GM18861 (cell line): ENCODE measurements around the gene ZHX3.

Experiments used
- ATAC-seq: cut with Tn5 transposase; IDR thresholded peaks from one replicate; pipeline ENCODE4 v1.9.1; 2021; ENCODE audit not compliant: unreplicated experiment

The ZHX3 gene

DNA sequence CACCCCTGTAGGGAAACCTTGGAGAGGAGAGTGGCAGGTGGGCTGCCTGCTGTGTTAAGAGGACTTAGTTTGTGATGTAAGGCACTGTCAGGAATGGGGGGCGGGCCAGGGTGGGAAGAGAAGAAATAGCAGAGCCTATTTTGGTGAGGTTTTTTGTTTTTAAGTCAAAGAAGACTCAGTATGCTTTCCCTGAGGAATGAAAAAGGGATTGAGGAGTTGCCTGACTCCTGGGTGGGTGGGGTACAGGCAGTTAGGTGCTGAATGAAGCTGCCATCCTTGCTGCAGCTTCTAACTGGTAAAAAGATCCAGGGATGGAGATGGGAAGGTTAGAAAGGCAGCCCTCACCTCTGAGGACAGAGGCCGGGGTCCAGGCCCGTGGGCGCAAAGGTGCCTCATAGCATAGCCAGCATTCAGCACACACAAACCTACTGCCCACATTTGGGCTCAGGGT lies 142.3 kb downstream of the ZHX3 start:
- ATAC-seq, result no peak

DNA sequence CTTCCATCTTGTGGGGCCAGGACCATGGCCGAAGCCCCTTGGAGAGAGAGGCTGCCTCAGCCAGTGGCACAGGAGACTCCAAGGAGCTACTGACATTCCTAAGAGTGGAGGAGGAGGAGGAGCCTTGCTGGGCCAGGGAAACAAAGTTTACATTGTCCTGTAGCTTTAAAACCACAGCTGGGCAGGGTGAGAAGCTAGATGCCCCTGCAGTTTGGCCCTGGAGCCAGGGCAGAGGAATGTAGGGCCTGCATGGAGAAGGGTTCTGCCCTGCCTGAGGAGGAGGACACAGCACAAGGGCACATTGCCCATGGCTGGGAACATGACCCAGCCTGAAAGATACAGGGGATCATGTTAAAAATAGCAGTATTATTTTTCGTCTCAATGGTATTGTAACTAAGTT lies 142.7 kb downstream of the ZHX3 start:
- ATAC-seq, result no peak

DNA sequence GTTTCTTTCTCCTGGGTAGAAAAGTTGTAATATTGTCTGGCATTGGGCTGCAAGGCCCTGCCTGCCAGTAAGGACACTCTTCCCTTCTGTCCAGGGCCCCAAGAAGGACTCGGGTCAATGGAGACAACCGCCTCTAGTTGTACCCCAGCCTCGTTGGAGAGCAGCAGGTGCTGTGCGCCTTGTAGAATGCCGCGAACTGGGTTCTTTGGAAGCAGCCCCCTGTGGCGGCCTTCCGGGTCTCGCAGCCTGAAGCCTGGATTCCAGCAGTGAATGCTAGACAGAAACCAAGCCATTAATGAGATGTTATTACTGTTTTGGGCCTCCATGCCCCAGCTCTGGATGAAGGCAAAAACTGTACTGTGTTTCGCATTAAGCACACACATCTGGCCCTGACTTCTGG lies 143.2 kb downstream of the ZHX3 start:
- no peak for ATAC-seq

- ATAC-seq, result no peak
These were observed 143.7 kb downstream of the ZHX3 start for GRCh38 chr20:41173791-41174341.

GRCh38 chr20:41173161-41173721 lies 144.3 kb downstream of the ZHX3 start:
- no peak for ATAC-seq

GRCh38 chr20:41172296-41173140 lies 145.0 kb downstream of the ZHX3 start:
- no peak for ATAC-seq

GRCh38 chr20:41171736-41172295 lies 145.7 kb downstream of the ZHX3 start:
- ATAC-seq, result no peak

DNA sequence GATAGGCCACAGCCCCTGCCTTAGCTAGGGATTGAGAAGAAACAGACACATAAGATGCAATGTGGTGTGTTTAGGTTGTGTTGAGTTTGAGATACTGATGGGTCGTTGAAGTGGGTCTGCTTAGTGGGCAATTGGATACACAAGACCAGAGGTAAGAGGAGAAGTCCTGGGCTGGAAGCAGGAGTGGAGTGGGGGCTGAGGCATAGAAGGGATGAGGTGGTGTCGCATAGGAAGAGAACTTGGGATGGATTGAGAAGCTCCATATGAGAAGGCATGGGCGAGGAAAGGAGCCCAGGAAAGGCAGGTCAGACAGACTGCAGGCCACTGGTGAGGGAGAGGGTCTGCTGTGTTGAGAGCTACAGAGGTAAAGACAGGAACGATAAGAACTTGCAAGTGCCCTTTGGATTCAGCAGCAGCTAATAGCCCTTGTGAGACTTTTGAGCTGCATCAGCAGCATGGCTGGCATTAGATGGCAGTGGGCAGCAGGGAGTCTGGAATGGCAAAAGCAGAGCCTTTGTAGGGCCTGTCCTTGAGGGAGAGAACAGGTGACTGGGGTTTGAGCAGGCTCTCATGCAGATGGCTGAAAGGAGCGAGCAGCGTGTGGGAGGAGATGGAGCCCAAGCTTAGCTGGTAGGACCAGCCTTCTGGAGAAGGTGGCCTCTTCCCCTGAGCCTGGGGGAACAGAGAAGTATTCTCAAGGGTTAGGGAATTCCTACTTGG lies 147.0 kb downstream of the ZHX3 start:
- ATAC-seq, result no peak

- no peak for ATAC-seq
These were observed 147.7 kb downstream of the ZHX3 start for GRCh38 chr20:41169791-41170351.

GRCh38 chr20:41169162-41169690 lies 148.3 kb downstream of the ZHX3 start:
- ATAC-seq, result no peak

DNA sequence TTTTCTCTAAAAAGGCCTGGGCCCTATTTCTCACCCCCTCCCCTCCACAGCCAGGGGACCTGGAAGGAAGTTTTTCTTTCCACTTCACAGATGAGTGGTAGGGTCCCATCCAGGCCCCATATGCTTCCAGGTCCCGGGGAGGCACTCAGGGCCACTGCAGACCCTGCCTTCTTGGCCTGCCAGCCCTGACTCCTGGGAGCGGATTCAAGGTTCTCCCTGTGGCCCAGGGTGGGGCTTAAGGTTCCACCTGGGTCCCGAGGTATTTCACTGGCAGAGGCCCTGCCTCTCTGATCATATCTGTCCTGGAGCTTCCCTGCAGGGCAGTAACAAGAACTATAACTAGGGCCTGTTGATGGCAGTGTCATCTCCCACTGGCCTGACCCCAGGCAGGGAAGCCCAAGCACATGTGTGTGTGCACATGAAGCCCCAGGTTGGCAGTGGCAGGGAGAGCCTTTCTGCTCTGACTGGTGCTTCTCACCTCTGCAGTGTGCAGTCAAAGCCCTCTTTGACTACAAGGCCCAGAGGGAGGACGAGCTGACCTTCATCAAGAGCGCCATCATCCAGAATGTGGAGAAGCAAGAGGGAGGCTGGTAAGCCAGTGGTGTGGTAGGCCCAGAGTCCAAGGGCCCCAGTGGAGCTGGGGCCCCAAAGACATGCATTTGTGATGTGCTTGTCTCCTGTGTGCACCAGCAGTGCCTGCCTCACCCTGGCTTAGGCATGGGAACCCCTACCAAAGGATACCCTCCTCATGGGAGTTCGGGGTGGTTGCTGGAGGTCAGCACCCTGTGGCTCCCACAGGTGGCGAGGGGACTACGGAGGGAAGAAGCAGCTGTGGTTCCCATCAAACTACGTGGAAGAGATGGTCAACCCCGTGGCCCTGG lies 149.0 kb downstream of the ZHX3 start:
- no peak for ATAC-seq

GRCh38 chr20:41167481-41168253 lies 149.9 kb downstream of the ZHX3 start:
- ATAC-seq, result no peak

GRCh38 chr20:41167118-41167470 lies 150.4 kb downstream of the ZHX3 start:
- ATAC-seq, result no peak

DNA sequence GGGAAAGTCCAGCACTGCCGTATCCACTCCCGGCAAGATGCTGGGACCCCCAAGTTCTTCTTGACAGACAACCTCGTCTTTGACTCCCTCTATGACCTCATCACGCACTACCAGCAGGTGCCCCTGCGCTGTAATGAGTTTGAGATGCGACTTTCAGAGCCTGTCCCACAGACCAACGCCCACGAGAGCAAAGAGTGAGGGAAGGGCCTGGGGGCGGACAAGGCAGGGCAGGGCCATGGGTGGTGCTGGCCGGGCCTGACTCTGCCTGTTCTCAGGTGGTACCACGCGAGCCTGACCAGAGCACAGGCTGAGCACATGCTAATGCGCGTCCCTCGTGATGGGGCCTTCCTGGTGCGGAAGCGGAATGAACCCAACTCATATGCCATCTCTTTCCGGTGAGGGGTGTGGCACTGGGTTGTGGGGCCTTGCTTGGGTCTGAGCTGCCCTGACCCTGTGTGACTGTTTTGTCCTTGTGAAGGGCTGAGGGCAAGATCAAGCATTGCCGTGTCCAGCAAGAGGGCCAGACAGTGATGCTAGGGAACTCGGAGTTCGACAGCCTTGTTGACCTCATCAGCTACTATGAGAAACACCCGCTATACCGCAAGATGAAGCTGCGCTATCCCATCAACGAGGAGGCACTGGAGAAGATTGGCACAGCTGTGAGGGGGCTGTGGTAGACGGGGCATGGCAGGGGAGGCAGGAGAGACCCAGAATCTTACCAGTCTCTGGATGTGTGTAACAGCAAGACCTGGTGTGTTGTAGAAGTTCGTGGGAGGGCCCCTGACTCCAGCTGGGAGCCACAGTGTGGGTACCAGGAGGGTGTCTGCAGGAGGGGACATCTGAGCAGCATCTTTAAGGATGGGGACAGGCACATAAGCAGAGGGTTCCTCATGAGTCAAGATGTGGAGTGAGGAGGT lies 151.1 kb downstream of the ZHX3 start:
- ATAC-seq, result no peak

DNA sequence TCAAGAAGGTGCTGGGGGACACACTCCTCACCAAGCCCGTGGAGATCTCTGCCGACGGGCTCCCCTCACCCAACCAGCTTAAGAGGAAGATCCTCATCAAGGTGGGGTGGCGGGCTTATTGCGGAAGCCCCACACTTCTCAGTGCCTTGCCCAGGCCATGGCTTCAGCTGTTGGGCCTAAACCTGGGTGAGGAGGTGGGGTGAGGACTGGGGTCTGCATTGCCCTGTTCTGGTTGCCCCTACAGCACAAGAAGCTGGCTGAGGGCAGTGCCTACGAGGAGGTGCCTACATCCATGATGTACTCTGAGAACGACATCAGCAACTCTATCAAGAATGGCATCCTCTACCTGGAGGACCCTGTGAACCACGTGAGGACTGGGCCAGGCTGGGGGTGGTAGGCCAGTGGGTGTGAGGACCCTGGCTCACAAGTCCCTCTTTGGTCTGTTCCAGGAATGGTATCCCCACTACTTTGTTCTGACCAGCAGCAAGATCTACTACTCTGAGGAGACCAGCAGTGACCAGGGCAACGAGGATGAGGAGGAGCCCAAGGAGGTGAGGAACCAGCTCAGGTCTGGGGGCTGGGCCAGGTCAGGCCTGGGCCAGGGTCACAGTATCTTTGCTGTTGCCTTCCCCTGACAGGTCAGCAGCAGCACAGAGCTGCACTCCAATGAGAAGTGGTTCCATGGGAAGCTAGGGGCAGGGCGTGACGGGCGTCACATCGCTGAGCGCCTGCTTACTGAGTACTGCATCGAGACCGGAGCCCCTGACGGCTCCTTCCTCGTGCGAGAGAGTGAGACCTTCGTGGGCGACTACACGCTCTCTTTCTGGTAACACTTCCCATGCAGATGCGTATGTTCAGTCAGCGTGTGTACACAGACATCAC lies 152.3 kb downstream of the ZHX3 start:
- ATAC-seq, result no peak

DNA sequence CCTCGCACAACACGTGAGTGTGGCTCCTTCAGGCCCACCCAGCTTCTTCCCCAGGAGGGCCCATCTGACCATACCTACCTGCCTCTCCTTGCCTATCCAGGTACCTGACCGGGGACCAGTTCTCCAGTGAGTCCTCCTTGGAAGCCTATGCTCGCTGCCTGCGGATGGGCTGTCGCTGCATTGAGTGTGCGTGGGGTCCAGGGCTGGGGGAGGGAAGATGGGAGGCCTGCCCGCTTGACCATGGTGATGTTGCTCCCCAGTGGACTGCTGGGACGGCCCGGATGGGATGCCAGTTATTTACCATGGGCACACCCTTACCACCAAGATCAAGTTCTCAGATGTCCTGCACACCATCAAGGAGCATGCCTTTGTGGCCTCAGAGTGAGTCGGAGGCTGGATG lies 153.7 kb downstream of the ZHX3 start:
- ATAC-seq, result no peak

DNA sequence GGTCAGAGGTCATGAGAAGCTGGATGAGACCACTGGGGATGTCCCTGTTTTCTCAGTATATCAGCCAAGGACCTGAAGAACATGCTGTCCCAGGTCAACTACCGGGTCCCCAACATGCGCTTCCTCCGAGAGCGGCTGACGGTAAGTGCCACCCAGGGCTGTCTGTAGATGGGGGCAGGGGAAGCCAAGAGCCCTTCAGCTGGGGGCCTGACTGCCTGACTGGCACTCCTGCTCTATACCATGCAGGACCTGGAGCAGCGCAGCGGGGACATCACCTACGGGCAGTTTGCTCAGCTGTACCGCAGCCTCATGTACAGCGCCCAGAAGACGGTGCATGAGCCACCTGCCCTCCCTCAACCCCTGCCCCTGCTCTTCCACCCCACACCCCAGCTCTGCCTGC lies 155.1 kb downstream of the ZHX3 start:
- no peak for ATAC-seq
